ENCODE measurements around the gene FBXW10B. TPM values are rescaled to one million over a fixed set of nuclear protein-coding genes. Genes with fewer than 3 reads are reported as not detected.
"Not testable (repeated sequence)": the region's sequence is repeated elsewhere in the genome, so short reads cannot be mapped to it uniquely, and the experiment has no call there.

FBXW10B gene
- total RNA-seq, result under 1 TPM in 2 of 4 donors, not detected in 2; 0.41 to 0.64 TPM

- H3K4me3 ChIP-seq, result peak within 1 kb of the TSS in 1 of 2 donors; percentile 27
- H3K9me3 ChIP-seq; H3K4me1 ChIP-seq; H3K27me3 ChIP-seq; intact Hi-C loops (cut with DNase I; ENCODE audit: low total_unique reads); H3K36me3 ChIP-seq; DNase-seq: not testable (repeated sequence)
- H3K27ac ChIP-seq, result peak within 1 kb of the TSS in 1 of 2 donors; percentile 42
Measured at GRCh38 chr17:15619331-15620058, at the start of gene FBXW10B. TSS of gene FBXW10B (minus strand) at chr17:15619704. CDS start at chr17:15619512, 192 bp downstream.

- Histone ChIP-seq H3K27me3 (no peaks in the 10 kb centered on the region), H3K36me3 (no peaks in the 10 kb centered on the region), H3K4me1 (no peaks in the 10 kb centered on the region), H3K27ac (no peak overlapping the region), H3K4me3 (no peak overlapping the region), H3K9me3 (no peaks in the 10 kb centered on the region)
- TF ChIP-seq POLR2A (IDR thresholded peaks at IDR 0.05) (no peak), CTCF (IDR thresholded peaks at IDR 0.05) (no peak)
- no peak for DNase-seq
- intact Hi-C loops (cut with DNase I; ENCODE audit: low total_unique reads), result no loop called here
Measured at GRCh38 chr17:15663691-15664090, 44.2 kb upstream of the FBXW10B start.

- Histone ChIP-seq H3K9me3 (no peaks in the 10 kb centered on the region), H3K27ac (no peak overlapping the region), H3K27me3 (no peaks in the 10 kb centered on the region), H3K4me1 (no peaks in the 10 kb centered on the region), H3K4me3 (no peak overlapping the region), H3K36me3 (no peaks in the 10 kb centered on the region)
- TF ChIP-seq POLR2A (IDR thresholded peaks at IDR 0.05) (no peak), CTCF (IDR thresholded peaks at IDR 0.05) (no peak)
- DNase-seq, result no peak
- intact Hi-C loops (cut with DNase I; ENCODE audit: low total_unique reads), result no loop called here
Measured at GRCh38 chr17:15663176-15663575, 43.7 kb upstream of the FBXW10B start.

- Histone ChIP-seq H3K27me3 (no peaks in the 10 kb centered on the region), H3K27ac (no peak overlapping the region), H3K36me3 (no peaks in the 10 kb centered on the region), H3K4me3 (no peak overlapping the region), H3K9me3 (no peaks in the 10 kb centered on the region), H3K4me1 (no peaks in the 10 kb centered on the region)
- DNase-seq, result no peak
- intact Hi-C loops (cut with DNase I; ENCODE audit: low total_unique reads), result no loop called here
- no peak for TF ChIP-seq CTCF (IDR thresholded peaks at IDR 0.05)
- no peak for TF ChIP-seq POLR2A (IDR thresholded peaks at IDR 0.05)
Measured at GRCh38 chr17:15662681-15663080, 43.2 kb upstream of the FBXW10B start.

- Histone ChIP-seq H3K36me3 (no peaks in the 10 kb centered on the region), H3K4me1 (no peaks in the 10 kb centered on the region), H3K9me3 (no peaks in the 10 kb centered on the region), H3K27me3 (no peaks in the 10 kb centered on the region), H3K4me3 (no peak overlapping the region), H3K27ac (no peak overlapping the region)
- TF ChIP-seq CTCF (IDR thresholded peaks at IDR 0.05) (no peak), POLR2A (IDR thresholded peaks at IDR 0.05) (no peak)
- intact Hi-C loops (cut with DNase I; ENCODE audit: low total_unique reads), result no loop called here
- DNase-seq, result no peak
Measured at GRCh38 chr17:15660077-15660476, 40.6 kb upstream of the FBXW10B start.
